Stimulated activated CD8-positive, alpha-beta memory T cell treated with anti-CD3 and anti-CD28 coated beads, Interleukin-7, amount 100 ng/mL, for 1 hour (primary cell): ENCODE data around the gene BDH1.

Experiments used
- DNase-seq, 2 donors: peaks; one replicate each; pipeline ENCODE4 v3.0.0-alpha.2; 2020; ENCODE audit warnings: low read depth in 2 of 2

The BDH1 gene

GRCh38 chr3:197460002-197460401, 95.8 kb downstream of the BDH1 start:
- no peak for DNase-seq
